H7 (cell line): ENCODE results near the gene NDUFAF5. TPM values are rescaled to one million over a fixed set of nuclear protein-coding genes. Genes with fewer than 3 reads are reported as not detected.
A peak's percentile ranks its signal among the peaks of the same experiment; 100 is the strongest.

Source experiments
- DNase-seq: peaks from one replicate; pipeline ENCODE4 v3.0.0; 2012
- H3K27me3 ChIP-seq: 2 replicates; pipeline ENCODE4 v1.6.0; 2011; ENCODE audit warnings: mild to moderate bottlenecking, low read length; ENCODE audit not compliant: control insufficient read depth, insufficient read depth
- H3K36me3 ChIP-seq: replicated peaks from 2 replicates; pipeline ENCODE4 v1.5.1; 2011; ENCODE audit warnings: low read length; ENCODE audit not compliant: control insufficient read depth, insufficient read depth
- H3K4me3 ChIP-seq: 2 replicates; pipeline ENCODE4 v1.5.1; 2011; ENCODE audit warnings: low read depth, mild to moderate bottlenecking, control low read depth, low read length, moderate library complexity; ENCODE audit not compliant: insufficient read depth
- total RNA-seq: library from RNA; depleted of rRNA; stranded (reverse); fragments of >200 nt; shearing (Covaris generic); gene quantifications from 2 replicates; pipeline ENCODE4 v1.2.3, GENCODE V29; 2014

NDUFAF5 gene
- total RNA-seq, 1 experiment from 2014 or later, result 23.7 TPM

DNA sequence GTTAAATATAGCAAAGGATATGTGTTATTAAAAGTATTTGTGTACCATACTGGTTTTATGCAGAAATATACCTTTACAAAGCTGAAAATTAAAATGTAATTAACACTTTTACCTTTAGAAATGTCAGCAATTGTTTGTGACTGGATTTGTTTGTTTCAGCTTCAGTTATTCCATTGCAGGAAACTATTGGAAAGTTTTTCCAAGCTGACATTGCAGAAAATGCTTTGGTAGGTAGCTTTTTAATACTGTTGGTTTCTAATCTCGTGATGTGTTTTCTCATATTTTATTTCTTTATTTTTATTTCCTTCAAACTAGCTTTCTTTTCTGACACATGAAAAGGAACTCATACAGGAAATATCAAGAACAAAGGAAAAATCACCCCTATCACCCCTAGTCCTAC lies 8.2 kb downstream of the NDUFAF5 start:
- no peak for DNase-seq
- Histone ChIP-seq H3K4me3 (no peak overlapping the region), H3K36me3 (peaks cover 29% of the 10 kb centered on the region), H3K27me3 (no peaks in the 10 kb centered on the region)

GRCh38 chr20:13794667-13795066 lies 9.8 kb downstream of the NDUFAF5 start:
- Histone ChIP-seq H3K36me3 (peaks cover 31% of the 10 kb centered on the region), H3K4me3 (no peak overlapping the region)
- DNase-seq, result no peak

GRCh38 chr20:13799040-13799439 lies 14.2 kb downstream of the NDUFAF5 start:
- Histone ChIP-seq H3K27me3 (no peaks in the 10 kb centered on the region), H3K4me3 (no peak overlapping the region), H3K36me3 (peaks cover 29% of the 10 kb centered on the region)
- DNase-seq, result no peak

More at GRCh38 chr20:13794667-13795066, 9.8 kb downstream of the NDUFAF5 start:
- no peaks in the 10 kb centered on the region for H3K27me3 ChIP-seq

DNA sequence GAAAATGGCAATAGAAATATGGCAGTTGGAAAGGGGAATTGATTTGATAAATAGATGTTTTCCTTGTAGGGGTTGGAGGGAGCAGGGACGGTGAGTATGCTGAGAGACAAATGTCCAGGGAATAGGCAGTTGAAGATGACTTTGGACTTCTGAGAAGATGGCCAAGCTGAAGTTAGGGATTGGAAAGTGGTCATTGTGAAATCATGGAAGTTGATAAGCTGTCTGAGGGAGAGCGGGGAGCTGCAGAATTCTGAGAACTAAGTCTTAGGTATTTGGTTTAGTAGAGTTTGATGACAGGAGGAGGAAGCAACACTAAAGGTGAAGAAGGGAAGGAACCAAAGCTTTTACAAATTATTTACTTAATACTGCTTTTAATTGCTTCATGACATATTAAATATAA lies 15.1 kb downstream of the NDUFAF5 start:
- no peak for DNase-seq
- H3K36me3 ChIP-seq, result peaks cover 29% of the 10 kb centered on the region
- H3K4me3 ChIP-seq, result no peak overlapping the region
- no peaks in the 10 kb centered on the region for H3K27me3 ChIP-seq

- Histone ChIP-seq H3K36me3 (peaks cover 27% of the 10 kb centered on the region), H3K4me3 (no peak overlapping the region), H3K27me3 (no peaks in the 10 kb centered on the region)
- DNase-seq, result no peak
Observed at GRCh38 chr20:13800728-13801134, 15.9 kb downstream of the NDUFAF5 start.

DNA sequence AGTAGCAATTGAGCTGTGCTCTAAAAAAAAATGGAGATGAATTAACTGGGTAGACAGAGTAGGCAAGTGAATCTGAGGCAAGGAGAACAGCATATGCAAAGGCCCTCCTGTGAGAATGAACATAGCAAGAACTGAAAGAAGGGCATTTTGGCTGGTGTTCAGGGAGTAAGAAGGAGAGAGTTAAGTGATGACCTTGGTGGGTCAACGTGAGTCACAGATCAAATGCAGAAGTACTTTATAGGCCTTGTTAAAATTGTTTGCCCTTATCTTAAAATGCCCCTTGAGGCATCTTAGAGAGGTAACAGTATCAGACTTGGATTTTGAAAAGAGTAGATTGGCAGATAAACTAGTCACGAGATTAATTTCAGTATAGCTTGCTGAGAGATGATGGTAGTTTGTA lies 24.5 kb downstream of the NDUFAF5 start:
- Histone ChIP-seq H3K36me3 (peaks cover 23% of the 10 kb centered on the region), H3K27me3 (no peaks in the 10 kb centered on the region), H3K4me3 (no peak overlapping the region)
- DNase-seq, result no peak

DNA sequence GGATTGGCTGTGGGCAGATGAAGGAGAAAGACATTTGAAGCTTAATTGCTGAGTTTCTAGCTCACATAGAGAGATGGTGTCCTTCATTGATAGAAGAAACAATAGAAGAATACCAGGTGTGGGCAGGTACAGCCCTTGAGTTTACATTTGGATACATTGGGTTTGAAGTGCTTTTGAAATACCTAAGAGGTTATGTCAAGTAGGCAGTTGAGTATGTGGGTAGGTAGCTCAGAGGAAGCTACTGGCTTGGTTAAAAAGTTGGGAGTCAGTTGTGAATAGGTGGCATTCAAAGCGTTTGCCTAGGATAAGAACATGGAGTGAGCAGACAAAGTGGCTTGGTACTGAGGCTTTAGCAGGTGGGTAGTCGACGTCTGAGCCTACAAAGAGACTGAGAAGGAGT lies 25.0 kb downstream of the NDUFAF5 start:
- DNase-seq, result no peak
- H3K36me3 ChIP-seq, result peaks cover 25% of the 10 kb centered on the region
- H3K27me3 ChIP-seq, result no peaks in the 10 kb centered on the region

DNA sequence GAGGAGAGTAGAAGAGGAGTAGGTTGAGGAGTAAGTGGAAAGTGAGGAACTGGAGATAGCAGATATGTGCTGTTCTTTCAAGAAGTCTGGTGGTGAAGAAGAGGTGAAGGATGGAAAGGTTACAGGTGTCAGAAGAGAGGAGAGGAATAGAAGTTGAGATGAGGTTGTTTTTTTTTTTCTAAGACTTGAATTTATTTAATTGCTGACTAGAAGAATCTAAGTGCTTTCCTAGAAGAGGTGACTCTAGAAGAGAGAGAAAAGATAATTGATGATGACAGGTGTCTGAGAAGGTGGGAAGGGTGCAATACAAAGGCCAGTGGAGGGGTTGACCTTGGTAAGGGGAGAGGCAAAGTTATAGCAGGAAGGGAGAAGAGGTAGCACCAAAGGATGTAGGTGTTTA lies 25.6 kb downstream of the NDUFAF5 start:
- Histone ChIP-seq H3K36me3 (peaks cover 27% of the 10 kb centered on the region), H3K4me3 (no peak overlapping the region), H3K27me3 (no peaks in the 10 kb centered on the region)
- DNase-seq, result no peak

More for the DNA sequence above, 25.0 kb downstream of the NDUFAF5 start:
- H3K4me3 ChIP-seq, result no peak overlapping the region

- no peaks in the 10 kb centered on the region for H3K27me3 ChIP-seq
- H3K4me3 ChIP-seq, result no peak overlapping the region
- peaks cover 31% of the 10 kb centered on the region for H3K36me3 ChIP-seq
- DNase-seq, result no peak
Observed at GRCh38 chr20:13813910-13814309, 29.1 kb downstream of the NDUFAF5 start.

- H3K27me3 ChIP-seq, result no peaks in the 10 kb centered on the region
- H3K36me3 ChIP-seq, result peaks cover 23% of the 10 kb centered on the region
- no peak for DNase-seq
- no peak overlapping the region for H3K4me3 ChIP-seq
Observed at GRCh38 chr20:13814672-13815071, 29.8 kb downstream of the NDUFAF5 start.

DNA sequence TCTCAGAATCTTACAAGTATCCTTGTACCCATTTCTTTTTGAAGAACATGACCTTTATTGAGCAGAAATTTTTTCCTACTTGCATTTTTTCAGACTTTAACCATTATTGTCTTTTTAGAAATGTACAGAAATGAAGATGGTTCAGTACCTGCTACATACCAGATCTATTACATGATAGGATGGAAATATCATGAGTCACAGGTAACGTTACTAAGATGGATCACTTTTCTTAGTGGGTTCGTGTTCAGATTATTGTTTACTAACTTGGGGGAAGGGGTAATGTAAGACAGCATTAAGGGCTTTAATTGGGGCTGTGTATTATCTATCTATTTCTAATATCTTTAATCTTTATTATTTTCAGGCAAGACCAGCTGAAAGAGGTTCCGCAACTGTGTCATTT lies 31.9 kb downstream of the NDUFAF5 start:
- H3K27me3 ChIP-seq, result no peaks in the 10 kb centered on the region
- peaks cover 15% of the 10 kb centered on the region for H3K36me3 ChIP-seq
- no peak for DNase-seq
- no peak overlapping the region for H3K4me3 ChIP-seq

DNA sequence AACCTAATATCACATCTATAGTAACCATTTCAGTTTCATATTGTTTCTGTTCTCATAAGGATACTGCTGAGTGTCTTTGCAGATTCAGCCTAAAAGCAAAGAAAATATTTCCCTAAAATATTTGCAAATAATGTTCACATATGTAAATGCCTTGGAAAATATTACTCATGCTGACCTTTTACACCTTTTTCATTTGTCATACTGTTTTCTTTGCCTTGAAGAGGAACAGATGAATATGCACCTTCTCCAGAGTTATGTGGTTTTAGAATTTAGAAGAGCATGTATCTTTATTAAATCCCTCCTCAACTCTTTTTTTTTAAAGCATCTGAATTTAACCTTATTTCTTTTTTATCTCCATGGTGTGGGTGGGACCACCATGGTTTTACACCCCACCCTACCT lies 32.5 kb downstream of the NDUFAF5 start:
- H3K36me3 ChIP-seq, result peaks cover 13% of the 10 kb centered on the region
- no peak overlapping the region for H3K4me3 ChIP-seq
- DNase-seq, result no peak
- H3K27me3 ChIP-seq, result no peaks in the 10 kb centered on the region

- peaks cover 8% of the 10 kb centered on the region for H3K36me3 ChIP-seq
- DNase-seq, result peak; percentile 29
- no peak overlapping the region for H3K4me3 ChIP-seq
- H3K27me3 ChIP-seq, result no peaks in the 10 kb centered on the region; the same call in 1 of the 2 replicates
Observed at GRCh38 chr20:13819885-13820645, 35.2 kb downstream of the NDUFAF5 start.

DNA sequence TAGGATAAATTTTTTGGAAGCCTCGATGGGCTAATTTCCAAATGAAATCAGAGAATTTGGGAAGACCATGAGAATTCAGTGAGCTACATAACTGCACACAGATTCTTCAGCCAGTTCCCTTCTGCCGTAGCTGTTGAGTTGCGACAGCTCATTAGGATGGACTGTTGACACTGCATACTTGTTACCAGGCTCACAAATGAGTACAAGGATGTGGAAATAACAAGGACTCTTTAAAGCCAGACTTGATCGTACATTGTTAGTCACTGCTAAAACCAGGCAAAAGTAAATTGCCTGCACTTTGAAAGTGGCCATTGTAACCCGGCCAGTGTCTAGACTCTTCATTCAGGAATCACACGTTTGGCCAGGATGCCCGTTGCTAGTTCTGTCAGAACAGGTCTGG lies 37.0 kb downstream of the NDUFAF5 start:
- no peak for DNase-seq

DNA sequence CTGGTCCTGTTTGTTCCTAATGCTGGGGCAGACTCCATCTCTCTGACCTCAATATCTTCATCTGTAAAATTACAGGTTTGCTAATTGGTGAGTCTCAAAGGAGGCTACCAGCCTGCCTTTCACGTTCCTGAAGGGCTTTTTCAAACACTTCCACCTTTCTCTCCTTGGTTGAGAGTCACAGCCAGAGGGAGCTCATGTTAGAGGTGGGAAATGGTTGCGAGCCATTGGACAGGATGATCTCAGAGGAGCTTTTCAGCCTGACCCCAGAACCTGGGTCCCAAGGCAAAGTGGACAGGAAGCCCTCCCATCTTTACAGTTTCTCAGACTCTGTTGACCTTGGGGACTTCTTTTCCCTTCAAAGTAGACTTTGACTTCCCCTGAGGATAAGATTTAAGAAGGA lies 37.6 kb downstream of the NDUFAF5 start:
- H3K4me3 ChIP-seq, result no peak overlapping the region
- H3K36me3 ChIP-seq, result peaks cover 3% of the 10 kb centered on the region
- DNase-seq, result peak; percentile 38
- no peaks in the 10 kb centered on the region; the same call in 1 of the 2 replicates for H3K27me3 ChIP-seq

More for the DNA sequence above, 37.0 kb downstream of the NDUFAF5 start:
- Histone ChIP-seq H3K27me3 (no peaks in the 10 kb centered on the region; the same call in 1 of the 2 replicates), H3K36me3 (peaks cover 3% of the 10 kb centered on the region), H3K4me3 (no peak overlapping the region)
